Right lung (tissue), 5 donors: ENCODE results near the gene EVA1C. TPM values are rescaled to one million over a fixed set of nuclear protein-coding genes. Genes with fewer than 3 reads are reported as not detected.
"Not testable (repeated sequence)": the region's sequence is repeated elsewhere in the genome, so short reads cannot be mapped to it uniquely, and the experiment has no call there.

ENCODE experiments used
- DNase-seq, 2 donors: peaks; one replicate each; pipeline ENCODE4 v3.0.0-alpha.2; 2013
- polyA plus RNA-seq, 5 donors: library from polyadenylated mRNA; unstranded; fragments of 120-200 nt; gene quantifications; one replicate each; pipeline versions ENCODE4 v1.2.1 to v1.2.3, GENCODE V29; 2013; ENCODE audit warnings: inconsistent platforms in 1 of 5, low replicate concordance in 1 of 5; ENCODE audit not compliant: insufficient read length in 5 of 5, insufficient read depth in 1 of 5

EVA1C gene
- polyA plus RNA-seq, 5 donors, result 3.2 to 7.3 (median 5.2) TPM

- DNase-seq, result no peak
These were observed 23.0 kb upstream of the EVA1C start for GRCh38 chr21:32389337-32390015.

GRCh38 chr21:32390537-32391224 is 21.8 kb upstream of the EVA1C start:
- DNase-seq, result not testable (repeated sequence)

- DNase-seq, result no peak
These were observed 20.8 kb upstream of the EVA1C start for GRCh38 chr21:32391755-32392154.

- DNase-seq, result no peak
These were observed 20.1 kb upstream of the EVA1C start for GRCh38 chr21:32392299-32392879.

- peak; percentile 81 to 84 for DNase-seq
These were observed 19.4 kb upstream of the EVA1C start, which contains the start of gene URB1 for GRCh38 chr21:32392880-32393676. TSS of gene URB1 (minus strand) at chr21:32393012. CDS start at chr21:32392910, 102 bp downstream.

- no peak for DNase-seq
These were observed 18.9 kb upstream of the EVA1C start for GRCh38 chr21:32393677-32394001.

- DNase-seq, result peak; percentile 41 to 63
These were observed 9.2 kb upstream of the EVA1C start for GRCh38 chr21:32403201-32403777.

- no peak for DNase-seq
These were observed 6.1 kb upstream of the EVA1C start for GRCh38 chr21:32406405-32406804.

GRCh38 chr21:32410291-32410690 is 2.2 kb upstream of the EVA1C start:
- no peak for DNase-seq

- no peak for DNase-seq
These were observed 1.6 kb upstream of the EVA1C start for GRCh38 chr21:32410916-32411315.

GRCh38 chr21:32411350-32412161 is 950 bp upstream of the EVA1C start:
- peak in 1 of 2 donors; percentile 59 for DNase-seq

- no peak for DNase-seq
These were observed 554 bp downstream of the EVA1C start for GRCh38 chr21:32413015-32413504.

GRCh38 chr21:32413697-32414578 is 1.4 kb downstream of the EVA1C start:
- DNase-seq, result no peak

- no peak for DNase-seq
These were observed 2.3 kb downstream of the EVA1C start for GRCh38 chr21:32414579-32415358.

GRCh38 chr21:32415451-32416398 is 3.2 kb downstream of the EVA1C start:
- DNase-seq, result no peak

- no peak for DNase-seq
These were observed 5.6 kb downstream of the EVA1C start for GRCh38 chr21:32418146-32418545.

- DNase-seq, result no peak
These were observed 9.6 kb downstream of the EVA1C start for GRCh38 chr21:32422064-32422463.
